Right atrium auricular region (tissue), 2 donors: Measurements from ENCODE around the gene TBXA2R. TPM values are rescaled to one million over a fixed set of nuclear protein-coding genes. Genes with fewer than 3 reads are reported as not detected.

ENCODE experiments used
- DNase-seq: peaks from one replicate; pipeline ENCODE4 v3.0.0-alpha.2; 2019; ENCODE audit warnings: low spot score
- H3K27ac ChIP-seq, 2 donors: fragments of 200-600 bp; sonication (generic); 1 replicate in 1 of 2; 2 replicates in 1 of 2; pipeline ENCODE4 v1.5.1; 2016 to 2019
- H3K27me3 ChIP-seq, 2 donors: fragments of 200-600 bp; sonication (generic); one replicate each; pipeline versions ENCODE4 v1.5.1 to v1.6.0; 2017 to 2019
- H3K36me3 ChIP-seq: fragments of 200-600 bp; sonication (generic); one replicate; pipeline ENCODE4 v1.5.1; 2016
- H3K4me1 ChIP-seq, 2 donors: fragments of 200-600 bp; sonication (generic); one replicate each; pipeline versions ENCODE4 v1.5.1 to v1.6.0; 2017 to 2019
- H3K4me3 ChIP-seq, 2 donors: fragments of 200-600 bp; sonication (generic); 1 replicate in 1 of 2; 2 replicates in 1 of 2; pipeline ENCODE4 v1.5.1; 2017 to 2019; ENCODE audit warnings: mild to moderate bottlenecking in 1 of 2, moderate library complexity in 1 of 2
- H3K9me3 ChIP-seq, 2 donors: fragments of 200-600 bp; sonication (generic); one replicate each; pipeline ENCODE4 v1.5.1; 2019
- total RNA-seq, 2 donors: library from RNA; depleted of rRNA; stranded (reverse); fragments of >200 nt; gene quantifications; one replicate each; pipeline ENCODE4 v1.1.0, GENCODE V29; 2016
- TF ChIP-seq, protein P1 (sequence below), 2 donors: fragments of 200-600 bp; sonication (generic); IDR thresholded peaks; one replicate each; pipeline ENCODE4 v1.5.1; 2019; ENCODE audit warnings: antibody characterized with exemption in 2 of 2

TBXA2R gene
- total RNA-seq, 2 donors from 2014 or later = 0.67 to 1.1 TPM

DNA sequence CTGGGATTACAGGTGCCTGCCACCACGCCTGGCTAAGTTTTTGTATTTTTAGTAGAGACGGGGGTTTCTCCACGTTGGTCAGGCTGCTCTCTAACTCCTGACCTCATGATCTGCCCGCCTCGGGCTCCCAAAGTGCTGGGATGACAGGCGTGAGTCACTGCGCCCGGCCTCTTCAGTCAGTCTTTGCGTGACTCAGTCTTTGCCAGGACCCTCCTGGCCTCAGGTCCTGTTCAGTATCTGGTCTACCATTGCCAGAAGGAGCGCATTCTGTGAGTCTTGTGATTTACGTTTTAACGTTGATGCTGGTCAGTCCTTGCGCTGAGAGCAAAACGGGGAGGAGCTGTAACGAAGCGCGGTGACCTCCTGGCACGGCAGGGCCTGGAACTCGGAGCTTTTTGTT is 41.5 kb downstream of the TBXA2R start:
- Histone ChIP-seq H3K4me3 (no peak overlapping the region), H3K4me1 (no peaks in the 10 kb centered on the region), H3K9me3 (no peaks in the 10 kb centered on the region), H3K27me3 (no peaks in the 10 kb centered on the region), H3K36me3 (no peaks in the 10 kb centered on the region), H3K27ac (no peak overlapping the region)
- TF ChIP-seq, protein P1, sequence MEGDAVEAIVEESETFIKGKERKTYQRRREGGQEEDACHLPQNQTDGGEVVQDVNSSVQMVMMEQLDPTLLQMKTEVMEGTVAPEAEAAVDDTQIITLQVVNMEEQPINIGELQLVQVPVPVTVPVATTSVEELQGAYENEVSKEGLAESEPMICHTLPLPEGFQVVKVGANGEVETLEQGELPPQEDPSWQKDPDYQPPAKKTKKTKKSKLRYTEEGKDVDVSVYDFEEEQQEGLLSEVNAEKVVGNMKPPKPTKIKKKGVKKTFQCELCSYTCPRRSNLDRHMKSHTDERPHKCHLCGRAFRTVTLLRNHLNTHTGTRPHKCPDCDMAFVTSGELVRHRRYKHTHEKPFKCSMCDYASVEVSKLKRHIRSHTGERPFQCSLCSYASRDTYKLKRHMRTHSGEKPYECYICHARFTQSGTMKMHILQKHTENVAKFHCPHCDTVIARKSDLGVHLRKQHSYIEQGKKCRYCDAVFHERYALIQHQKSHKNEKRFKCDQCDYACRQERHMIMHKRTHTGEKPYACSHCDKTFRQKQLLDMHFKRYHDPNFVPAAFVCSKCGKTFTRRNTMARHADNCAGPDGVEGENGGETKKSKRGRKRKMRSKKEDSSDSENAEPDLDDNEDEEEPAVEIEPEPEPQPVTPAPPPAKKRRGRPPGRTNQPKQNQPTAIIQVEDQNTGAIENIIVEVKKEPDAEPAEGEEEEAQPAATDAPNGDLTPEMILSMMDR (IDR thresholded peaks at IDR 0.05) = no peak
- DNase-seq = no peak

DNA sequence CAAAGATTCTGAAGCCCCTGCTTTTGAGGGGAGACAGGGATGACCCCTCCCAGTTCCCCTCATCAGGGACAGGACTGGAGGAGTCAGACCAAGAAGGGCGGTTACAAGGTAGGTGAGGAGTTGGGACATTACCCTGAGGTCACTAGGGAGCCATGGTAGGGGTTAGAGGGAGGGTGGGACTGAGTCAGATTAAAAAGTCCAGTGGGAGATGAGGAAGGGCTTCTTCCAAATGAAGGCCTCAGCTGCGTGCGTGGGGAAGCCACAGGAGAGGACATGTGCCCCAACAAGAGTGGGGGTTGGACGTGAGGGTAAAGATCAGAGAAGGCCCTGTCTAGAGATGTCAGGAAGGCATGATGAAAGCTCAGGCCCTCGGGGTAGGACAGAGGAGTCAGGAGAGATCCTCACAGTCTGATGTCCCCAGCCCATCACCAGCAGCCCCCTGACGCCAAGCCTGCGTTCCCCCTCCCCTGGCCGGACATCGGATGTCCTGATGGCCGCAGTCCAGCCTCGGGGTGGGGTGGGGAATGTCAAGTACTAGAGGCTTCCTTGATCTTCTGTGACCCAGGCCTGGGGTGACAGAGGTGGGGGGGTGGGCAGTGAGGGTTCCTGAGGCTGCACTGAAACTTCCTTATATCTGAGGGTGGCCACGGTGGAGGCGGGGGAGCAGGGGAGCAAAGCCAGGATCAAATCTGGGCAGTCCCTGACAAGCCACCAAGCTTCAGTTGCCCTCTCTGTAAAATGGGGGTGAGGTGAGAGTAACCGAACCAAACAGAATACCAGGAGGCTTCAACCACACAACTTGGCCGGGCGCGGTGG is 42.8 kb downstream of the TBXA2R start:
- H3K27me3 ChIP-seq = no peaks in the 10 kb centered on the region
- H3K4me1 ChIP-seq = no peaks in the 10 kb centered on the region
- H3K9me3 ChIP-seq = no peaks in the 10 kb centered on the region
- H3K27ac ChIP-seq = no peak overlapping the region
- DNase-seq = no peak
- TF ChIP-seq, protein P1 (IDR thresholded peaks at IDR 0.05) = no peak
- no peak overlapping the region for H3K4me3 ChIP-seq
- H3K36me3 ChIP-seq = no peaks in the 10 kb centered on the region

DNA sequence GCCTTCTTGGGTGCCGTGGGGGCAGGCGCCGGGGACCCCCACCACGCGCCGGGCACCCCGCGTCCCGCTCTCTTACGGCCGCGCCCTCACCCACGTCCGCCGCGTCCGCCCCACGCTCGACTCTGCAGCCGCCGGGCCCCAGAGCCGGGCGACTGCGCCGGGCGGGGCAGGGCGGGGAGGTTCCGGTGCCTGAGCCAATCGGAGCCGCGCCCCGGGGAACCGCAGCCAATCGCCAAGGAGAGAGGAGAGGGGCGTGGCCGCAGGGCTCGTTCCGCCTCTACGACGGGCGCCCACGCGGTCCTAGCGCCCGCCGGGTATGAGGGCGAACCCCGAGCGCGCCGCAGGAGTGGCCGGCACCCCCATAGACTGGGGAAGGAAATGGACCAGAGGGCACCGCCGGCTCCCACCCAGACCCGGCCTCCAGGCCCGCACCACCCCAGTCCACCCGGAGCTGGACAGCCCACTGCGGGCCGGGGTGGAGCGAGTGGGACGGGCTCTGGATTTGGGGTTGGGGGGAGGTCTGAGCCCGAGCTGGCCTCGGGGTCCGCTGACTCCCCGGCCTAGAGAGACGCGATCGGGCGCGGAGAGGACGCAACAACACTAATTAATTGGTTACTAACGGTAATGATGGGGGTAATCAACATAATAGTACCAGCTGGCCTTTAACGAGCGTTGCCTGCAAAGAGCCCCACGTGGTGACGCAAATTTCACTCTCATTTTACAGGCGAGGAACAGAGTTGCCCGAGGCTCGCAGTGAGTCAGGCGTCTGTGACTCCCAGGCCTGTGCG is 49.0 kb downstream of the TBXA2R start, which contains the start of gene MFSD12:
Gene MFSD12, minus strand, starts transcription at position 126 of the 788 bp plus-strand sequence. CDS start 183 bp downstream, outside the sequence.
- no peaks in the 10 kb centered on the region for H3K9me3 ChIP-seq
- no peaks in the 10 kb centered on the region for H3K36me3 ChIP-seq
- peak; percentile 93 for DNase-seq
- TF ChIP-seq, protein P1 (IDR thresholded peaks at IDR 0.05) = no peak
- peak within 1 kb of the TSS; percentile 76 to 96 for H3K4me3 ChIP-seq
- H3K27me3 ChIP-seq = no peaks in the 10 kb centered on the region
- peak within 1 kb of the TSS; percentile 82 to 84 for H3K27ac ChIP-seq
- peaks cover 0 to 41% of the 10 kb centered on the region in 2 donors for H3K4me1 ChIP-seq

DNA sequence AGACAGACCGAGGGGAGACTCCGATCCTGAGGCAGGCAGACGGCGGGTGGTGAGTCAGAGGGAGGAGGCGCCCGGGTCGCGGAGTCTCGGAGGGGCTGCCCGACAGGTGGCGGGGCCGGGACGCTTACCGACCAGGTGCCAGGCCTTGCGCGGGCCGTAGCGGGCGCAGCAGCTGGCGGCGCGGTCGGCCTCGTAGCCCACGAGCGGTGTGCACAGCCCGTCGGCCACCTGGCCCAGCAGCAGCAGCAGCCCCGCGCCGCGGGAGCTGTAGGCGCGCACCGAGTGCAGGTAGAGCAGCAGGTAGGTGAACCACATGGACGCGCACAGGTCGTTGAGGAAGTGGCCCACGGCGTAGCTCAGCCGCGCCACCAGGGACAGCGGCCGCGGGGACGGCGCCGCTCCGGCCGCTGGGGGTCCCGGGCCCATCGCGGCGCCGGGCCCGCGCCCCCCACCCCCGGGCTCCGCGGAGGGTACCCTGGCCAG is 49.7 kb downstream of the TBXA2R start:
- no peaks in the 10 kb centered on the region for H3K9me3 ChIP-seq
- H3K27ac ChIP-seq = peak overlapping the region; percentile 82 to 84
- peaks cover 0 to 44% of the 10 kb centered on the region in 2 donors for H3K4me1 ChIP-seq
- peak overlapping the region; percentile 76 to 96 for H3K4me3 ChIP-seq
- H3K36me3 ChIP-seq = no peaks in the 10 kb centered on the region
- TF ChIP-seq, protein P1 (IDR thresholded peaks at IDR 0.05) = no peak
- no peaks in the 10 kb centered on the region for H3K27me3 ChIP-seq
- no peak for DNase-seq

DNA sequence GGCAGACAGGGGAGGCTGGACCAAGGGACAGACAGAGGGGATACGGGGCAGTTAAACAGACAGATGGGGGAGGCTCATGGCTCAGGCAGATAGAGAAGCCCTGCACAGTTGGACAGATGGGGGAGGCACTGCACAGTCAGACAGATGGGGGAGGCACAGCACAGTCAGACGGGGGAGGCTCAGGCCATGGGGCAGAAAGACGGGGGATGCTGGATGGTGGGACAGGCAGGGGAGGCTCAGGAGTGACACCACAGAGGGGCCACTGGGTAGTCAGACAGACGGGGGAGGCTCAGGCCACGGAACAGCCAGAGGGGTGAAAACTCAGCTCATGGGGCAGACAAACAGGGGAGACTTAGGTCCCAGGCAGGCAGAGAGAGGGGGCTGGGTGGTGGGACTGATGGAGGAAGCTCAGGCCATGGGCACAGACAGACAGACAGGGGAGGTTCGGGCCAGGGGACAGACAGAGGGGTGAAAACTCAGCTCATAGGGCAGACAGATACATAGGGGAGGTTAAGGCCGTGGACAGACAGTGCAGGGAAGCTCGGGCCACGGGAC is 50.2 kb downstream of the TBXA2R start:
- Histone ChIP-seq H3K36me3 (no peaks in the 10 kb centered on the region), H3K27ac (peak overlapping the region in 1 of 2 donors; percentile 84), H3K9me3 (no peaks in the 10 kb centered on the region), H3K4me3 (peak overlapping the region; percentile 76 to 96), H3K4me1 (peaks cover 0 to 44% of the 10 kb centered on the region in 2 donors), H3K27me3 (no peaks in the 10 kb centered on the region)
- no peak for DNase-seq
- TF ChIP-seq, protein P1 (IDR thresholded peaks at IDR 0.05) = no peak
